Measurements from ENCODE around the gene PIK3R2. TPM values are rescaled to one million over a fixed set of nuclear protein-coding genes. Genes with fewer than 3 reads are reported as not detected.

Gene PIK3R2
- total RNA-seq, 1 experiment from 2014 or later: 42.8 TPM

- H3T11ph ChIP-seq (ENCODE audit: low read length): no peak overlapping the region
- no peak overlapping the region for H3K27ac ChIP-seq (ENCODE audit: insufficient read length, low read depth, low read length)
- H3K4me1 Mint-ChIP-seq: peaks cover 4 to 18% of the 10 kb centered on the region in 2 experiments; a peak in 2 of 4 replicates
- peaks cover 20 to 39% (median 35%) of the 10 kb centered on the region in 3 experiments; a peak in 6 of 7 replicates for H3K36me3 Mint-ChIP-seq (ENCODE audit: insufficient read depth in 1 of 3, low read depth in 3 of 3)
- no peaks in the 10 kb centered on the region for H3K79me2 ChIP-seq (ENCODE audit: insufficient read depth, low read length)
- H3K4ac ChIP-seq (ENCODE audit: low read depth, low read length): no peak overlapping the region
- no peak overlapping the region for H3K23ac ChIP-seq (ENCODE audit: insufficient read length, low read depth, low read length)
- H3K27me3 ChIP-seq (ENCODE audit: insufficient read depth, low read length): no peaks in the 10 kb centered on the region
- no peaks in the 10 kb centered on the region for H4K20me1 ChIP-seq (ENCODE audit: control insufficient read depth, insufficient read depth, insufficient read length)
- peak overlapping the region in 2 of 3 experiments; percentile 64 to 89; a peak in 2 of 7 replicates for H3K27ac Mint-ChIP-seq
- peak overlapping the region; percentile 19 for H4K8ac ChIP-seq (replicated peaks; ENCODE audit: insufficient read length, low read depth, low read length)
- H4K5ac ChIP-seq (ENCODE audit: insufficient read length, low read depth, low read length): no peak overlapping the region
- H3K4me2 ChIP-seq (ENCODE audit: insufficient read depth, insufficient read length, low read length): peak overlapping the region; percentile 45
- no peak for DNase-seq
- H2BK5ac ChIP-seq (ENCODE audit: insufficient read length, low read length): no peak overlapping the region
- no peak overlapping the region for H2BK20ac ChIP-seq (ENCODE audit: low read depth, low read length, poor library complexity, severe bottlenecking)
- TF ChIP-seq CTCF (conservative IDR thresholded peaks at IDR 0.05): no peak; the same call in 2 of the 3 replicates
- no CpG with 5 or more reads among the region's 19 CpGs for WGBS (ENCODE audit: extremely low coverage, insufficient read length, low lambda C conversion rate)
- no peak overlapping the region for H2BK120ac ChIP-seq (ENCODE audit: low read depth, low read length, poor library complexity, severe bottlenecking)
- H3K4me1 ChIP-seq (ENCODE audit: insufficient read depth, low read length): 0 out of 2 replicates have a peak, but pooled peaks cover 2% of the 10 kb centered on the region
- H3K9me3 Mint-ChIP-seq: no peaks in the 10 kb centered on the region
- no peaks in the 10 kb centered on the region for H3K27me3 Mint-ChIP-seq (ENCODE audit: low read depth)
- H4K91ac ChIP-seq (ENCODE audit: insufficient read length, low read depth, low read length): no peak overlapping the region
- H3K4me3 Mint-ChIP-seq: peak overlapping the region; percentile 9 to 25; a peak in 2 of 5 replicates
- H3K23me2 ChIP-seq (ENCODE audit: insufficient read length, low read depth, low read length, poor library complexity, severe bottlenecking): peaks cover 3% of the 10 kb centered on the region
- H2BK12ac ChIP-seq (ENCODE audit: insufficient read length, low read depth, low read length): no peak overlapping the region
- H3K9ac ChIP-seq (ENCODE audit: extremely low read depth, insufficient read length, low read length): no peak overlapping the region
- H3K79me1 ChIP-seq (ENCODE audit: insufficient read depth, low read depth, low read length, poor library complexity, severe bottlenecking): no peaks in the 10 kb centered on the region
- H3K56ac ChIP-seq (ENCODE audit: insufficient read length, low read depth, low read length): no peak overlapping the region
- no peaks in the 10 kb centered on the region for H3K9me3 ChIP-seq (ENCODE audit: control insufficient read depth, low read depth, low read length)
- no peak overlapping the region for H3K18ac ChIP-seq (ENCODE audit: insufficient read length, low read depth, low read length)
- no peak overlapping the region for H2AFZ ChIP-seq (ENCODE audit: low read length)
- no peak overlapping the region for H2AK5ac ChIP-seq (ENCODE audit: insufficient read length, low read length)
- H3K14ac ChIP-seq (ENCODE audit: insufficient read depth, low read length): no peak overlapping the region
- no peak overlapping the region for H2BK15ac ChIP-seq (ENCODE audit: low read depth, low read length)
Measured at GRCh38 chr19:18161636-18162002, 8.7 kb downstream of the PIK3R2 start.

Measured in H9 (cell line).